ENCODE data around the gene NCAPG2.
"Not testable (repeated sequence)": the region's sequence is repeated elsewhere in the genome, so short reads cannot be mapped to it uniquely, and the experiment has no call there.

Gene NCAPG2

DNA sequence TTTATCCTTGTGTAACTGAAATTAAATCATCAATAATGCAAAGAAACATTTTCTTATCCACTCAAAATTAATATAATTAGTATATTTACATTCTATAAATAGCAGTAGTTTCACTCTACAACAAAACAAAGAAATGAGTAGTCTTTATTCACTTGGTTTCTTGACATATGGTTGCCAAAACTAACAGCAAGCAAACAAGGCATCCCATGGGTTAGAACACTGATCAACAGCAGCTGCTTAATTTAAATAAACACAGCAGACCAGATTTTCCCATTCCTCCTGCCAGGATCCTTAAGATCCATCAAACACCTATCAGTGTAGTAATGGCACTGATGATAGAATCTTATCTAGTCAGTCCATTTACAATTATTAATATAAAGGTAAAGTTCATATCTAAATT is 22.1 kb downstream of the NCAPG2 start:
- TF ChIP-seq CTCF (IDR thresholded peaks at IDR 0.05; ENCODE audit: low read depth, low read length) = no peak
- H3K4me3 ChIP-seq (replicated peaks in 1 of 2; ENCODE audit: low read depth in 2 of 2, low read length in 2 of 2) = no peak overlapping the region
- no peak for DNase-seq (ENCODE audit: low read depth in 2 of 2)

DNA sequence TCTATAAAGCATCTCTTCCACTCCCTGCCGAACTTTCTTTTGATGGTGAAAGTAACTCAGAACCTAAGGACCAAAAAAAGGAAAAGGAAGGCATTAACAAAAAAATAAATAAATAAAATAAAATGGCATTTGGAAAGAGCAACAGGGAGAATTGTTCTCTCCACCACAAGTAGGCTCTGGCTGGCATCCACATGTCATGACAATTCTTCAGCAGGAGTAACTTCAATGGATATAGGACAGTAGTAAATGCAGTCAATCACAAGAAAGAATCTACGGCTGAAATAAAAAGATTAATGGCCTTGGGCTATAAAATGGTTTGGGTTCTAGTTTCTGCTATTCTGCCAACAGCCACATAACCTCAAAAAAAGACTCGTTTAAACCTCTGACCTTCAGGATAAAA is 23.9 kb downstream of the NCAPG2 start:
- TF ChIP-seq CTCF (IDR thresholded peaks at IDR 0.05; ENCODE audit: low read depth, low read length) = no peak
- no peak for DNase-seq (ENCODE audit: low read depth in 2 of 2)
- no peak overlapping the region for H3K4me3 ChIP-seq (replicated peaks in 1 of 2; ENCODE audit: low read depth in 2 of 2, low read length in 2 of 2)

GRCh38 chr7:158676906-158677305 is 27.7 kb downstream of the NCAPG2 start:
- no peak overlapping the region for H3K4me3 ChIP-seq (replicated peaks in 1 of 2; ENCODE audit: low read depth in 2 of 2, low read length in 2 of 2)
- no peak for TF ChIP-seq CTCF (IDR thresholded peaks at IDR 0.05; ENCODE audit: low read depth, low read length)
- peak in 1 of 2 donors; percentile 15 for DNase-seq (ENCODE audit: low read depth in 2 of 2)

DNA sequence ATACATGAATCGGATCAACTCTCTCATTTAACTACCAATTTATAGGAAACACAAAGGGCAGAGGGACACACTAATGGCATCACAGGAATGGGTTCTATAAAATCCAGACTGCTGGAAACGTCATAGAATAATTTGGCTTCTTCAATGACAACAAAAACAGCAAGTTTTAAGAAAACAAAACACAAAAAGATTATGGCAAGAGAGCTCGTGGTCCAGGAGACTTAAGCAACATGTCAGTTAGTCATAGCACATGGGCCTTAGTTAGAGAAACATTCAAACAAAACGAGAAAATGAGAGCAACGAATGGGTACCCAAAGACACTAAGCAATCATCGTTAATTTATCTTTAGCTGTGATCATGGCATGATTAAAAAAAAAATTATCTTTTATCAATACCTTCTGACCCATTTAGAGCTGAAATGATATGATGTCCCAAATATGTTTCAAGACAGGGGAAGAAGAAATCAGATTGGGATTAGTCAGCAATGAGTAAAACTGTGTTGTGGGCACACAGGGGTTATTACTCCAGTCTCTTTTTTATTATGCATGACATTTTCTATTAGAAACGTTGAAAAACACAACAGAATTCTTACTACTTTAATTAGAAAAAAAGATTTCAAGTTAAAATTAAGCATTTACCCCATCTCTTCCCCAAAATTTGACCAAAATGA is 28.3 kb downstream of the NCAPG2 start:
- no peak for TF ChIP-seq CTCF (IDR thresholded peaks at IDR 0.05; ENCODE audit: low read depth, low read length)
- peak; percentile 41 to 82 for DNase-seq (ENCODE audit: low read depth in 2 of 2)
- H3K4me3 ChIP-seq (replicated peaks in 1 of 2; ENCODE audit: low read depth in 2 of 2, low read length in 2 of 2) = no peak overlapping the region

GRCh38 chr7:158672975-158673374 is 31.6 kb downstream of the NCAPG2 start:
- peak in 1 of 2 donors; percentile 63 for DNase-seq (ENCODE audit: low read depth in 2 of 2)
- no peak overlapping the region for H3K4me3 ChIP-seq (replicated peaks in 1 of 2; ENCODE audit: low read depth in 2 of 2, low read length in 2 of 2)
- TF ChIP-seq CTCF (IDR thresholded peaks at IDR 0.05; ENCODE audit: low read depth, low read length) = no peak

DNA sequence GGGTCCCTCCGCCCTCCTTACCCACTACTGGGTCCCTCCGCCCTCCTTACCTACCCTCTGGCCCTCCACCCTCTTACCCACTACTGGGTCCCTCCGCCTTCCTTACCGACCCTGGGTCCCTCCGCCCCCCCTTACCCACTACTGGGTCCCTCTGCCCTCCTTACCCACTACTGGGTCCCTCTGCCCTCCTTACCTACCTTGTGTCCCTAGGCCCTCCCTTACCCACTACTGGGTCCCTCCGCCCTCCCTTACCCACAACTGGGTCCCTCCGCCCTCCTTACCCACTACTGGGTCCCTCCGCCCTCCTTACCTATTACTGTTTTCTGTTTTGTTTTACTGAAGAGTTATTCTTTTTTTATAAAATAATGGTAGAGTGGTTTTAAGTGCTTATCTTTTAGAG is 36.5 kb downstream of the NCAPG2 start:
- DNase-seq (ENCODE audit: low read depth in 2 of 2); H3K4me3 ChIP-seq (replicated peaks in 1 of 2; ENCODE audit: low read depth in 2 of 2, low read length in 2 of 2): not testable (repeated sequence)

- not testable (repeated sequence) for DNase-seq (ENCODE audit: low read depth in 2 of 2); H3K4me3 ChIP-seq (replicated peaks in 1 of 2; ENCODE audit: low read depth in 2 of 2, low read length in 2 of 2)
These were observed 37.5 kb downstream of the NCAPG2 start for GRCh38 chr7:158666966-158667678.

DNA sequence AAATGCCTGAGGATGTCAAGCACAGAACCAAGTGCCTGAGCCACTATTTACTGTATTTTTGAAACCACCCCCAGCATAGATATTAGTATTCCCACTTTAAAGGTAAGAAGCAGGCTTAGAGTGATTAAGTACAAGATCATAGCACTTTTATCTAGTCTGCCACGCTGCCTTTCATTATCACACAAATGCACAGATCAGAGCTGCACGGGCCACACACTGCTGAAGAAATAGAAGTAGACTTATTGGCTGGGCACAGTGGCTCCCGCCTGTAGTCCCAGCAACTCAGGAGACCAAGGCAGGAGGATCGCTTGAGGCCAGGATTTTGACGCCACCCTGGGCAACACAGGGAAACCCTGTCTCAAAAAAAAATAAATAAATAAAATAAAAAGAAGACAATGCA is 38.2 kb downstream of the NCAPG2 start:
- no peak for TF ChIP-seq CTCF (IDR thresholded peaks at IDR 0.05; ENCODE audit: low read depth, low read length)
- H3K4me3 ChIP-seq (replicated peaks in 1 of 2; ENCODE audit: low read depth in 2 of 2, low read length in 2 of 2) = no peak overlapping the region
- DNase-seq (ENCODE audit: low read depth in 2 of 2) = no peak

Measured in cardiac fibroblast (primary cell).